HFF-Myc (cell line): ENCODE data around the gene KCNQ5.

Source experiments
- DNase-seq: peaks from one replicate; pipeline ENCODE4 v3.0.0-alpha.2; 2011; ENCODE audit warnings: low read depth; ENCODE audit errors: extremely low read depth
- H3K4me3 ChIP-seq: replicated peaks from 2 replicates; pipeline ENCODE4 v1.5.1; 2011; ENCODE audit warnings: low read depth, mild to moderate bottlenecking, control low read depth, low read length
- CTCF ChIP-seq: IDR thresholded peaks from 2 replicates; pipeline ENCODE4 v1.5.1; 2012; ENCODE audit warnings: mild to moderate bottlenecking, low read depth, low read length, control low read depth; ENCODE audit errors: missing control alignments

Gene KCNQ5

GRCh38 chr6:72943699-72944098 lies 321.8 kb downstream of the KCNQ5 start:
- no peak for TF ChIP-seq CTCF

GRCh38 chr6:72944660-72945059 lies 322.8 kb downstream of the KCNQ5 start:
- TF ChIP-seq CTCF, result no peak
- no peak overlapping the region for H3K4me3 ChIP-seq
- no peak for DNase-seq

More at GRCh38 chr6:72943699-72944098, 321.8 kb downstream of the KCNQ5 start:
- DNase-seq, result no peak
- H3K4me3 ChIP-seq, result no peak overlapping the region

GRCh38 chr6:72946774-72947173 lies 324.9 kb downstream of the KCNQ5 start:
- no peak for TF ChIP-seq CTCF
- no peak overlapping the region for H3K4me3 ChIP-seq
- DNase-seq, result no peak

- TF ChIP-seq CTCF, result no peak
- DNase-seq, result no peak
- H3K4me3 ChIP-seq, result no peak overlapping the region
Measured at GRCh38 chr6:72947534-72947933, 325.7 kb downstream of the KCNQ5 start.

GRCh38 chr6:72948153-72948552 lies 326.3 kb downstream of the KCNQ5 start:
- H3K4me3 ChIP-seq, result no peak overlapping the region
- no peak for DNase-seq
- no peak for TF ChIP-seq CTCF

GRCh38 chr6:72950114-72950860 lies 328.4 kb downstream of the KCNQ5 start:
- no peak overlapping the region for H3K4me3 ChIP-seq
- DNase-seq, result no peak
- no peak for TF ChIP-seq CTCF
